NCI-H146 treated with DMSO at 0.1 percent for 48 hours (cell line): Measurements from ENCODE around the gene SLC1A2.

Experiments used
- DNase-seq: peaks from one replicate; lab custom pipeline; 2025; ENCODE audit not compliant: unreplicated experiment; lab: John Stamatoyannopoulos, UW

The SLC1A2 gene

GRCh38 chr11:35377262-35377661, 42.1 kb downstream of the SLC1A2 start:
- no peak for DNase-seq

- no peak for DNase-seq
Measured at GRCh38 chr11:35376613-35377012, 42.7 kb downstream of the SLC1A2 start.

DNA sequence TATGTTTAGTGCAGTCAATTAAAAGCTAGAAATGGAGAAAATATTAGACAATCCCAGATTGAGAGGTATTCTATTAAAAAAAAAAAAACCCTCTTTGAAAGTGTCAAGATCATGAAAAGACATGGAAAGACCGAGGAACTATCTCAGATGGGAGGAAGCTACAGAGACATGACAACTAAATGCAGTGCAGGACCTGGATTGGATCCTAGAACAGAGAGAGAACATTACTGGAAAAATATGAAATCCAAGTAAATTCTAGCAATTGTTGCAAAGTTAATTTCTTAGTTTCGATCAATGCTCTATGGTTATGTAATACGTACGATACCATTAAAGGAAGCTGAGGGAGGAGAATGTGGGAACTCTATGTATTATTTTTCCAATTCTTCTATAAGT, 43.2 kb downstream of the SLC1A2 start:
- DNase-seq: no peak

DNA sequence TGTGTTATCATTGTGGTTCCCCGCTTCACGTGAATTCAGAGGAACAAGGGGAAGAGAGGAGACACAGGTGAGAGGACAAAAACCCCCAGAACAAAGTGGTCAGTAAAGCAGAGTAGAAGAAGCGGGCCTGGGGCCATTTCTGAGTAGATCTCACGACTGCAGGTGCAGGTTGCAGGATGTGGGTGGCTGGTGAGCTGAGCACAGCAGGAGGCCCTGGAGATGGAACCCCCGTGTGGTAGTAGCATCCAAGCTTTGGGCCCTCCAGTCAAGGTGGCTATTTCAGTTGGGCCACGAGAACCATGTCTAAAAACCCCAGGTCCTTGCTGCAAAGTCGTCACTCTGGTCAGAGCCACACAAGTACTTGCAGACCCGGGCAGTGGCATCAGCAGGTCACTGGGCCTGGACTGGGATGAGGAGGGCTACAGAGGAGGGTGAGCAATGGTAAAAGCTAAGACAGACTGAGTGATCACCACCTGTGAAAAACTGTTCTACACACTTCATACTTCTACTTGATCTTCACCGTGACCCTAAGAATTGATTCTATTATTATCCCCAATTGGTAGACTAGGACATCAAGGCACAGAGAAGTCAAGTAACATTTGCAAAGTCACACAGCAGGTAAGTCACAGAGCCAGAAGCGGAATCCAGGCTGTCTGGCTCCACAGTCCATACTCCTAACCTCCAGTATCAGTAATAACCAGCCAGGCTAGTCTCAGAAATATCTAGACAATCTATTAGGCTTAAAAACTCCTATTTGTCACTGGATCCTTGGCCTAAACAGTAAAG, 43.8 kb downstream of the SLC1A2 start:
- no peak for DNase-seq

GRCh38 chr11:35373284-35373933, 45.9 kb downstream of the SLC1A2 start:
- no peak for DNase-seq

DNA sequence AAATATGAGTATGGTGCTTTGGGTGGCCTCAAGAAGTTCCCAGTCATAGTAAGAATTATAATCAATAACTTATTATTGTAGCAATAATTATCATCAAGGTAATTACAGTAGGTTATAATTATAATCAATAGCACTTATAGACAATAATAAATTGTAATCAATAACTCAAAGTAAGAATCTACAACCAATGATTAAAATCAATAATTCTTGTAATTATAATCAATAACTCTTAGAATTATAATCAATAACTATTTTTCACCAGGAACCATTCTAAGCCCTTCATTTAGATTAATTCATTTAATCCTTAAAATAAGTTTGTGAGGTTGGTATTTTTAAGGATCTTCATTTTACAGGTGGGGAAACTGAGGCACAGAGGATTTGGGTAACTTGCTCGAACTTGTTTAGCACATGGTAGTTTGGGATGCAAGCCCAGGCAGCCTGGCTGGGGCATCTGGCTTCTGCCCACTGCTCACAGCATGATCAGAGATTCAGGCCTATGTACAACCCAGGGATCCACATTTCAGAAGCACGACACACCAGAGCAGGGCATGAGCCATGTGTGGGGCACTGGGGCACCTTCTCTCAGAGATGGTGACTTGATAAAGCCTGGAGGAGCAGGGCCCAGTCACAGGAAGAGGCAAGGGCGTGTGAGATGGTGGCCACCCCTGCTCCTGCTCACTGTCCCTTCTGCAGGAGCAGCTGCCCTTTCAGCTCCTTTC, 46.6 kb downstream of the SLC1A2 start:
- DNase-seq: no peak

DNA sequence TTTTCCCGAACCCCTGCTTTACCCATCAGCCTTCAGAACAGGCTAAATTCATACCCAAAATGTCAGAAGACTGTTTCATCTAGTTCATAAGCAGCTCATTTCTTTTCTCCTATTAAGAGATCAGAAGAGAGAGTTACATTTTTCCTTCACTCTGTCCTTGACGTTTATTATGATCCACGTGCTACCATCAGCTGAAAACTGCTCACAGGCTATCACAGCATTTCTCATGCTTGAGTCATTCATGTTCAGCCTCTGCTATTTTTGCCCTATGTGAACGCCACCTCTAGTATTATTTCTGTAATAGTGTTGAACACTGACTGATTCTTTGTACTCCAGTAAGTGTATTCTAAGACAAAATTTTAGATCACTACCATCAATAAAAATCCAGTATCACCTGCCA, 51.9 kb downstream of the SLC1A2 start:
- no peak for DNase-seq

- DNase-seq: no peak
Measured at GRCh38 chr11:35366798-35367197, 52.6 kb downstream of the SLC1A2 start.

DNA sequence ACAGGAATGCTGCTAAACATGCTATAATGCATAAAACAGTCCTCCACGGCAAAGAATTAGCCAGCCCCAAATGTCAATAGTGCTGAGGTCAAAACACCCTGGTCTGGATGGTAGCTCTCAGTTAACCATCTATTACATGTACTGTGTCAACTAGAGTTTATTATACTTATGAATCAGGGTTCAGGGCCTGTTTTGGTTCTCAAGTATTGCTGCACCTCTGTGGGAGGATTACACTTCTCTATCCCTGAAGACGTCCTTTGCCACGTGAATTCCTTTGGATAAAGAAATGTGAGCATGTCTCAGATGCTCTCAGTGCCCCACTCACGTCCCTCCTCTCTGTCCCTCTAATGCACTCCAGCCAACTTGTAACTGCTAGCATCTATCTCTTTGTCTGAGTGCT, 53.4 kb downstream of the SLC1A2 start:
- no peak for DNase-seq

- DNase-seq: no peak
Measured at GRCh38 chr11:35365395-35365794, 54.0 kb downstream of the SLC1A2 start.

- DNase-seq: no peak
Measured at GRCh38 chr11:35363854-35364780, 55.2 kb downstream of the SLC1A2 start.

DNA sequence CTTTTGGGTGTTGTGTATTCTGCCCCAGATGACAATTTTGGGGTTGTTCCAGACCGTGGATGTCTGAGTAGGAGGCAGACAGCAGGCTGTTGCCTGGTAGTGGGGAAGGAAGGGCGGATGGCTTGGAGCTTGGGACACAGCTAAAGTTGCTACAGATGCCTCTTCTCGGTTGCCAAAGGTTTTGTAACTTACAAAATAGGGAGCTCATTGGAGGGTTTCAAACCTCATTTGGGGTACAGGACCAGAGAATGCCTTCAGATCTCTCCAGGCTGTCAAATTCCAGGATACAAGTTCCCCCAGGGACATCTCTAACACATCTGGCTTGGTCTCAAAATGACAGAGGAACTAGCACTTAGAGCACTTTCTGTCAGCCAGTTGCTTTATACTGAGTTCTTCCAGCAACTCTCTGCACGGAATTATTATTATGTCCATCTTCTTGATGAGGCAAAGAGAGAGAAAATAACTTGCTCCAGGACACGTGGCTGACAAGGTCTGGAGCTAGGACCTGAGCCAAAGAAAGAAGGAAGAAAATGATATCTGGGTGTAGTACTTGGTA, 56.0 kb downstream of the SLC1A2 start:
- DNase-seq: no peak

DNA sequence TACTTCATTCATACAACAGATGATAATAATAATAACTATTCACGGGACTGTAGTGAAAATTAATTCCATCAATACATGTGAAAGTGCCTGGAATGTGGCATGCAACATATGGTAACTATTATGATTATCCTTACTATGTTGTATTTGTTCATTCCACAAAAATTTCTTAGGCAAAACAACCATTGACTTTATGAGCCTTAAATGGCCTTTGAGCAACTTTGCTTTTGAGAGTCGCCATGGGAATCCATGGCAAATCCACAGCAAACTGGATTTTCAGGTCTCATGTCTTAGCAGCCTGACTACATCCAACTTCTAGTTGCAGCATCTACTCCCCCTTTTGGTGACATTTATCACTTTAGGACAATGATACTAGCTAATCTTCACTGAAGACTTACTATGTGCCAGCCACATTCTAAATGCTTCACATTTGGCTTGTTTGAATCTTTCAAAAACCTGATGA, 56.8 kb downstream of the SLC1A2 start:
- DNase-seq: no peak

GRCh38 chr11:35360055-35360530, 59.3 kb downstream of the SLC1A2 start:
- no peak for DNase-seq

GRCh38 chr11:35359321-35360054, 59.9 kb downstream of the SLC1A2 start:
- DNase-seq: no peak

GRCh38 chr11:35358391-35358790, 61.0 kb downstream of the SLC1A2 start:
- DNase-seq: no peak

- DNase-seq: no peak
Measured at GRCh38 chr11:35357923-35358322, 61.4 kb downstream of the SLC1A2 start.

DNA sequence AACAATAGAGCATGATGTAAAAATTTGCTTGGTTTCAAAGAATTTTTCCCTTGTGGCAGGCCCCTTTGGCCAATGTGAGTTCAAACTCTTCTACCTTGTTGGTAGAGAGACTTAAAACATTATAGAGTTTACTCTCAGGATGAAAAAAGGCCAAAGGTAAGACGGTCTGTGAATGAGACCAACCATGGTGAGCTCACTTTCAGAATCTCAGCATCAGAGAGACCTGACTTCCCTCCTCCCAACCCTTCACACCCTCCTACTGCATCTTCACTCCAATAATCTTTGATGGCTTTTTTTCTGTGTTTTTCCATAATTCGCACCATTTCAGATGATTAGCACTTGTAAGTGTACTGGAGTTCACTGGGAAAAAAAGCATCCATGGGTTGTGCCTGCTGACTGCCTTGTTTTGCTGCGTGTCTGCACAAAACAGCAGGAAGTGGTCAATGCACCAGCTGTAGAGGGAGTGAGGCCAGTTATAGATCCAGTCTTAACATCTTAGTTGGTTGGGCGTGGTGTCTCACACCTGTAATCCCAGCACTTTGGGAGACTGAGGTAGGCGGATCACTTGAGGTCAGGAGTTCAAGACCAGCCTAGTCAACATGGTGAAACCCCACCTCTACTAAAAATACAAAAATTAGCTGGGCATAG, 64.1 kb downstream of the SLC1A2 start:
- DNase-seq: no peak

GRCh38 chr11:35354644-35355043, 64.7 kb downstream of the SLC1A2 start:
- DNase-seq: no peak
